Measurements from ENCODE around the gene CLEC1A.

- TF ChIP-seq POLR2A (IDR thresholded peaks at IDR 0.05) (no peak), CTCF (IDR thresholded peaks at IDR 0.05) (no peak)
Measured at GRCh38 chr12:10097521-10097920, 1.3 kb downstream of the CLEC1A start.

All from adrenal gland (tissue), 5 donors.